Muscle of leg (tissue), 16 donors: ENCODE data around the gene SHISAL1. TPM values are rescaled to one million over a fixed set of nuclear protein-coding genes. Genes with fewer than 3 reads are reported as not detected.

Experiments used
- DNase-seq: peaks from one replicate; pipeline ENCODE4 v3.0.0; 2013
- H3K27ac ChIP-seq: one replicate; pipeline ENCODE4 v1.5.1; 2013; ENCODE audit warnings: mild to moderate bottlenecking, low read length, control low read depth
- H3K27me3 ChIP-seq: one replicate; pipeline ENCODE4 v1.6.1; 2013; ENCODE audit warnings: low read length; ENCODE audit not compliant: control insufficient read depth, insufficient read depth
- H3K36me3 ChIP-seq: one replicate; pipeline ENCODE4 v1.6.1; 2013; ENCODE audit warnings: low read length; ENCODE audit not compliant: control insufficient read depth, insufficient read depth
- H3K4me1 ChIP-seq: one replicate; pipeline ENCODE4 v1.6.1; 2013; ENCODE audit warnings: low read length; ENCODE audit not compliant: control insufficient read depth, insufficient read depth
- H3K4me3 ChIP-seq: one replicate; pipeline ENCODE4 v1.5.1; 2013; ENCODE audit warnings: low read length, control low read depth
- H3K9me3 ChIP-seq: replicated peaks from 2 replicates; pipeline ENCODE4 v1.6.1; 2013; ENCODE audit warnings: low read depth, low read length; ENCODE audit not compliant: control insufficient read depth
- WGBS: methylation state at CpG from one replicate; pipeline ENCODE4 v1.1.5; 2013; ENCODE audit warnings: missing lambda C conversion rate; ENCODE audit not compliant: insufficient coverage; 5-methylcytosine and 5-hydroxymethylcytosine counted together
- long read RNA-seq, 11 donors: transcript quantifications; one replicate each; lab custom pipeline, GENCODE V29; 2026
- polyA plus RNA-seq, 8 donors: library from polyadenylated mRNA; unstranded; fragments of 120-200 nt; gene quantifications; one replicate each; pipeline versions ENCODE4 v1.2.1 to v1.2.3, GENCODE V29; 2013; ENCODE audit warnings: inconsistent platforms in 1 of 8, low replicate concordance in 1 of 8; ENCODE audit not compliant: insufficient read length in 8 of 8, insufficient read depth in 1 of 8
- total RNA-seq: library from RNA; stranded (reverse); fragments of 120-200 nt; gene quantifications from one replicate; pipeline ENCODE4 v1.2.4, GENCODE V29; 2013

The SHISAL1 gene
- 13.1 TPM for total RNA-seq
- 10 to 100 TPM in 7 of 8 donors, 1 to 10 TPM in 1; 8.6 to 20.5 (median 12.2) TPM for polyA plus RNA-seq
- long read RNA-seq, donor 1, result 0 reads
- long read RNA-seq, donor 2, result 0 reads
- long read RNA-seq, donor 3, result 0 reads
- long read RNA-seq, donor 4, result 0 reads
- long read RNA-seq, donor 5, partial matches to known transcripts, result 28 of 28 reads
- long read RNA-seq, donor 5, other reads (novel, unspliced or antisense), result 0 of 28 reads
- long read RNA-seq, donor 6, partial matches to known transcripts, result 0 of 9 reads
- long read RNA-seq, donor 6, other reads (novel, unspliced or antisense), result 9 of 9 reads
- long read RNA-seq, donor 7, result 0 reads
- long read RNA-seq, donor 8, result 0 reads
- long read RNA-seq, donor 9, result 0 reads
- long read RNA-seq, donor 10, result 0 reads
- long read RNA-seq, donor 11, result 0 reads

- Histone ChIP-seq H3K27me3 (peaks cover 2% of the 10 kb centered on the region), H3K9me3 (no peaks in the 10 kb centered on the region), H3K36me3 (no peaks in the 10 kb centered on the region), H3K4me3 (no peak within 1 kb of the TSS), H3K4me1 (peaks cover 12% of the 10 kb centered on the region), H3K27ac (no peak within 1 kb of the TSS)
- no peak for DNase-seq
- WGBS, result 91% methylated on average over 12 of the region's 12 CpGs
Measured at GRCh38 chr22:44312766-44313165, at the start of gene SHISAL1. Gene SHISAL1, minus strand, starts transcription at chr22:44312951. Its CDS starts 12,006 bp downstream, at chr22:44300945.

DNA sequence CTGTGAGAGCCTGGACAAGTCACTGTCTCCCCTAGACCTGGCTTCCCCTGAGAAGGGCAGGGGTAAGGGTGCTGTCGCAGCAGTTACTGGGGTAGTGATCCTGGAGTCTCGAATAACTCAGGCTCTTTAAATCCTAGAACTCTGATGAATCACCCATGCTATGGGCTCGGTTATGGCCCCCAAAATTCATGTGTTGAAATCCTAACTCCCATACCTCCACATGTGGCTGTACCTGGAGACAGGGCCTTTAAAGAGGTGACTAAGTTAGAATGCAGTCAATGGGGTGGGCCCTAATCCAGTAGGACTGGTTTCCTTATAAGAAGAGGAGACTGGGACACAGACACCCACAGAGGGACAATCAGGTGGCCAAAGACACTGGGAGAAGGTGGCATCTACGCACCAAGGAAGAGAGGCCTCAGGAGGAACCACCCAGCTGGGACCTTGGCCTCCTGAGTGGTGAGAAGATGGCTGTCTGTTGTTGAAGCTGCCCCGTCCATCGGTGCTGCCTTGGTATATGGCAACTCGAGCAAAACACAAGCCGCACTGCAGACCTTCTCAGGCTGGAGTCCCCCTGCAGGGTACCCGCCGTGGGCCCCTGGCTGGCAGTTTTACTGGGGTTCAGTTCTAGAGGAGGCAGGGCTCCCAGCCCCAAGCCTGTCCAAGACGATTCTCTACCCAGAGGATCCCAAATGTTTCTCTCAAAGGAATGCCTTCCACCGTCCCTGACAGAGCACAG is 48.8 kb upstream of the SHISAL1 start:
- Histone ChIP-seq H3K27ac (peak overlapping the region; percentile 45), H3K4me3 (no peak overlapping the region)
- DNase-seq, result no peak

GRCh38 chr22:44360668-44361381 is 48.1 kb upstream of the SHISAL1 start:
- peaks cover 75% of the 10 kb centered on the region for H3K4me1 ChIP-seq

More for the DNA sequence above, 48.8 kb upstream of the SHISAL1 start:
- Histone ChIP-seq H3K9me3 (no peaks in the 10 kb centered on the region), H3K36me3 (no peaks in the 10 kb centered on the region), H3K27me3 (peaks cover 2% of the 10 kb centered on the region), H3K4me1 (peaks cover 77% of the 10 kb centered on the region)
- WGBS, result 88% methylated on average over 6 of the region's 12 CpGs

DNA sequence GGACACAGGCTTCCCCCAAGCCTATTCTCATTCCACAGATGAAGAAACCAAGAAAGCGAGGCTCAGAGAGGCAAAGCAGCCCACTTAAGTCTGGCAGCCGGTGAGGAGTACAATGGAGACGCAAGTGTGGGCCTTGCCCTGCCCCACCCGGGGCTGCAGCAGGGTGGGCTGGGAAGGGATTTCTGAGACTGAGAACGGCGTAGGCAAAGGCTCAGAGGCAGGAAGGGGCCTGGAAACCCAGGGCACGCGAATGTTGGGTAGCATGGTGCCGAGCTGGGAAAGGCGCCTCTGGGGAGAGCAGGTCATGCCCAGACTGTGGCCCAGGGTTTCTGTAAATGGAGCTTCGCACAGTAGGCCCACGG is 47.5 kb upstream of the SHISAL1 start:
- Histone ChIP-seq H3K27ac (no peak overlapping the region), H3K36me3 (no peaks in the 10 kb centered on the region), H3K4me3 (no peak overlapping the region), H3K27me3 (peaks cover 2% of the 10 kb centered on the region), H3K4me1 (peaks cover 77% of the 10 kb centered on the region), H3K9me3 (no peaks in the 10 kb centered on the region)
- WGBS, result 66% methylated on average over 11 of the region's 12 CpGs
- no peak for DNase-seq

More at GRCh38 chr22:44360668-44361381, 48.1 kb upstream of the SHISAL1 start:
- Histone ChIP-seq H3K36me3 (no peaks in the 10 kb centered on the region), H3K27ac (peak overlapping the region; percentile 45), H3K27me3 (peaks cover 2% of the 10 kb centered on the region), H3K4me3 (no peak overlapping the region), H3K9me3 (no peaks in the 10 kb centered on the region)
- DNase-seq, result peak; percentile 72
- WGBS, result 68% methylated on average over 25 of the region's 25 CpGs

GRCh38 chr22:44359496-44360110 is 46.9 kb upstream of the SHISAL1 start:
- Histone ChIP-seq H3K27ac (no peak overlapping the region), H3K4me1 (peaks cover 73% of the 10 kb centered on the region), H3K9me3 (no peaks in the 10 kb centered on the region), H3K36me3 (no peaks in the 10 kb centered on the region), H3K4me3 (no peak overlapping the region), H3K27me3 (peaks cover 2% of the 10 kb centered on the region)
- WGBS, result 81% methylated on average over 6 of the region's 13 CpGs
- no peak for DNase-seq

DNA sequence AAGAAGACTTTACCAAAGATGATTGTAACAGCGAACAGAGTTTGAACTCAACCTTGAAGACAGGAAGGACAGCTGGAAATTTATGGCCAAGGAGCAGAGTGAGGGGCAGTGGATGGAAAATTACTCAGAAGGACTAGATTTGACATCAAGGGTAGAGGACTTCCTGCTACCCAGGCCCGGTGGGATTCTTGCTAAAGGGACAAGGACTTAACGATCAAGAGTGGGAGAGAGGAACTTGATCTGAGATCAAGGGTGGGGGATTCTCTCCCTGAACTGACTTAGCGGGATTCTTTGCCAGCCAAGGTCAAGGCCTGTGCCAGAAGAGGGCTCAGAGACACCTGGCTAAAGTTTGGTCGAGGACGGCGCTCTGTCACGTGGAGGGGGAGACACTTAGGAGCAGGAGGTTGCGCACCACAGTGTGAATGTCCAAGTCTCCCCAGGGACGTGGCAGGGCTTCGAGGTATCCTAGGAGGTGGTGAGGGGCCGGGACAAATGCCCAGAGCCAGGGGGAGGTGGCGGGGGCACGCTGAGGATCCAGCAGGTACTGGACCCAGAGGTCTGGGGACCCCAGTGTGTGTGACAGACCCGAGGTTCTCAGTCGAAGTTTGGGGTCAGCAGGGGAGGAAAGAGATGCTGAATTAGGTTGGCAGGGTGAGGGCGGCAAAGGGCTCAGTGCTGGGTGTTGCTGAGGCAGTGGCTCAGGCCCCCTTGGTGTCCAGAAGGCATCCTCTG is 46.1 kb upstream of the SHISAL1 start:
- no peaks in the 10 kb centered on the region for H3K36me3 ChIP-seq
- no peak for DNase-seq
- H3K27me3 ChIP-seq, result no peaks in the 10 kb centered on the region
- no peaks in the 10 kb centered on the region for H3K9me3 ChIP-seq
- H3K4me1 ChIP-seq, result peaks cover 66% of the 10 kb centered on the region
- WGBS, result 72% methylated on average over 17 of the region's 17 CpGs
- no peak overlapping the region for H3K4me3 ChIP-seq
- H3K27ac ChIP-seq, result no peak overlapping the region

- Histone ChIP-seq H3K4me3 (no peak overlapping the region), H3K36me3 (no peaks in the 10 kb centered on the region), H3K4me1 (peaks cover 57% of the 10 kb centered on the region), H3K9me3 (no peaks in the 10 kb centered on the region), H3K27me3 (peaks cover 3% of the 10 kb centered on the region), H3K27ac (peak overlapping the region; percentile 31)
- peak; percentile 72 for DNase-seq
- WGBS, result 12% methylated on average over 15 of the region's 19 CpGs
Measured at GRCh38 chr22:44357966-44358465, 45.3 kb upstream of the SHISAL1 start.

DNA sequence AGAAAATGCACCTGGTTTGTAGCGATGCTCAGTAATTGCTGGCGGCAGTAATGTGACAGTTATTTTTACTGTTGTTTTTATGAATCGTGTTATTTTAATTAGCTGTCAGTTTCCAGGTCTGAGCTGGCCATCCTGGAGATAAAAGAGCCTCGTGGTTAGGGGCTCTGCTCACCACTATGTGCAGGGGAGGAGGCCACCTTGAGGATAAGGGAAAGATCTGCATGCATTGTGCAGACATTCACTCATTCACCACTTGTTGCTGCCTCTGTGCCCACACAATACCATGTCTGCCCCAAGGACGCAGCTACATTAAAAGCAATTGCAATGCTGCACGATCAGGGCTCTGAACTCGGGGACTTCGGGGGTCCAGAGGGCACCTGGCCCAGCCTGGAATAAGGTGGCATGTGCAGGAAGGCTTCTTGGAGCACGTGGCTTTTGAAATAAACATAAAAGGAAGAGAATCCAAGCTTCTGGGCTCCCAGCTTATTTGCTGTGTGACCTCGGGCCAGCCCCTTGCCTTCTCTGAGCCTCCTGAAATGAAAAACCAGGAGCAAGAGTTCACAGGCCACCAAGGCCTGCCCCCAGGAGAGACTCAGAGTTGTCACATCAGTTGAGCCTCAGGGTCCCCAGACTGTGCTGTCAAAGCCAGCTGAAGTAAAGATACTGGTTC is 44.7 kb upstream of the SHISAL1 start:
- Histone ChIP-seq H3K36me3 (no peaks in the 10 kb centered on the region), H3K27ac (peak overlapping the region; percentile 31), H3K4me3 (no peak overlapping the region), H3K27me3 (peaks cover 6% of the 10 kb centered on the region), H3K9me3 (no peaks in the 10 kb centered on the region), H3K4me1 (peaks cover 57% of the 10 kb centered on the region)
- DNase-seq, result no peak
- 71% methylated on average over 9 of the region's 10 CpGs for WGBS

DNA sequence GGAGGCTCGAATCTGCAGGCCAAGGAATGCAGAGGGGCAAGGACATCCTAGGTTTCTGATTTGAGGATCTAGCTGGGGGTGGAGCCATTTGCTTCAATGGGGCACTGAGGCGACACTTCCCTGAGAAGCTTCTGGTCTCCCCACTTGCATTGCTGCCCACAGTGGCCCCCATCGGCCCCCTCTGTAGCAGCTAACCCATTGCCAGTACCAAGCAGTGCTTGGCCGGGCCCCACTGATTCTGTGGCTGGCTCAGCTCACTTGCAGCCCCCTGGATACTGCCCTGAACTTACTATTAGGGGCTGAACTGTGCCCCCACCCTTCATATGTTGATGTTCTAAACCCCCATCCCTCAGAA is 42.9 kb upstream of the SHISAL1 start:
- H3K36me3 ChIP-seq, result no peaks in the 10 kb centered on the region
- peaks cover 55% of the 10 kb centered on the region for H3K4me1 ChIP-seq
- no peak overlapping the region for H3K4me3 ChIP-seq
- no peak for DNase-seq
- H3K9me3 ChIP-seq, result no peaks in the 10 kb centered on the region
- peaks cover 11% of the 10 kb centered on the region for H3K27me3 ChIP-seq
- 62% methylated on average over 3 of the region's 4 CpGs for WGBS
- no peak overlapping the region for H3K27ac ChIP-seq
